HG03565 (cell line): ENCODE results near the gene AIPL1.

Source experiments
- ATAC-seq: cut with Tn5 transposase; IDR thresholded peaks from one replicate; pipeline ENCODE4 v1.9.1; 2021; ENCODE audit warnings: mild to moderate bottlenecking, moderate library complexity; ENCODE audit not compliant: unreplicated experiment

AIPL1 gene

GRCh38 chr17:6452471-6453266 lies 17.7 kb upstream of the AIPL1 start:
- no peak for ATAC-seq

GRCh38 chr17:6450926-6451832 lies 16.3 kb upstream of the AIPL1 start:
- ATAC-seq: no peak

- no peak for ATAC-seq
Measured at GRCh38 chr17:6449307-6449706, 14.4 kb upstream of the AIPL1 start.

- no peak for ATAC-seq
Measured at GRCh38 chr17:6448473-6448872, 13.6 kb upstream of the AIPL1 start.

- ATAC-seq: no peak
Measured at GRCh38 chr17:6446516-6447100, 11.7 kb upstream of the AIPL1 start.

- ATAC-seq: no peak
Measured at GRCh38 chr17:6444571-6445335, 9.8 kb upstream of the AIPL1 start.

GRCh38 chr17:6443692-6444570 lies 9.0 kb upstream of the AIPL1 start, which contains the start of gene PIMREG:
Gene PIMREG (plus strand): TSS chr17:6444455. CDS start chr17:6445111, 656 bp downstream.
- peak; percentile 64 for ATAC-seq

DNA sequence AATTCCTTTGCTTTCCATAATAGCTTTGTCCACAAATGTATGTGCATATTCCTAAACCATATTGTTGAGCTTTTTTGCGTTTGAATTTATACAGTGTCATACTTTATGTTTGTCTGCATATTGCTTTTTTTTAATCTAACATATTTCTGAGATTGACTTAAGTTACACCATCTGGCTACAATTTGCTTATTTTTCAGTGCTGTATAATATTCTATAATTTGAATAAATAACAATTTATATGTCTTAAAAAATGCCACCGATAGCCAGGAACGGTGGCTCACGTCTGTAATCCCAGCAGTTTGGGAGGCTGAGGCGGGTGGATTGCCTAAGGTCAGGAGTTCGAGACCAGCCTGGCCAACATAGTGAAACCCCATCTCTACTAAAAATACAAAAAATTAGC lies 7.9 kb upstream of the AIPL1 start:
- no peak for ATAC-seq

- ATAC-seq: no peak
Measured at GRCh38 chr17:6439951-6440350, 5.0 kb upstream of the AIPL1 start.

DNA sequence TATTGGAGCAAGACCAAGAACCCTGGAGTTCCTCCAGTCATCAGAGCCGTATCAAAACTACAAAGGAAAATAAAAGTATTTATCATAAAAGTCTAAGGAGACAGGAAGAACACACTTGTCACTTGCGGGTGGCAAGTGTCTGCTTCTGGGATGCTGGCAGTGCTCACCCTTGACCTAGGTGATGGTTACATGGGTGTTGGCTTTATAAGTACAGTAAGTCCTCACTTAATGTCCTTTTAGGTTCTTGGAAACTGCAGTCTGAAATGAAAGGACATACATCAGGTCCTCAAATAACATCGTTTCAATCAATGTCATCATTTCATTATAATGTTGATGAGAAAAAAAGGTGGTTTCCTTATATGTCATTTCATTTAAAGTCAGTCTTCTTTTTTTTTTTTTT lies 3.0 kb upstream of the AIPL1 start:
- ATAC-seq: no peak

GRCh38 chr17:6437466-6437865 lies 2.5 kb upstream of the AIPL1 start:
- no peak for ATAC-seq

DNA sequence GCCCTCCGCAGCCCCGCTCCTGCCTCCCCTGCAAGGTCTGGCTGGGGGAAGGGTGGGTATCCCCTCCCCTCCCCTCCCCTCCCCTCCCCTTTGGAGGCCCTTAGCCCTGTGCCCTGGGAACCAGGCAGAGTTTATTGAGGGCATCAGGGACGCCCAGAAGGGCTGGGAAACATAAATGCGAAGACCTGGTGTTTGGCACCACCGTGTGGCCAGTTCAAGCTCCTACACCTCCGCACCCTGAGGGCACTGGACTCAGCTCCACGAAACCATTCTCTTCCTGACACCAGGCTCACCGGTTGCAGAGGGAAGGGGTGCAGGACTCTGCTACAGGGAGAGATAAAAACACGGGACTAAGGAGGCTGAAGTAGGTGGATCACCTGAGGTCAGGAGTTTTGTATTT lies 1.0 kb upstream of the AIPL1 start:
- no peak for ATAC-seq

- ATAC-seq: no peak
Measured at GRCh38 chr17:6430769-6431168, 4.2 kb downstream of the AIPL1 start.

DNA sequence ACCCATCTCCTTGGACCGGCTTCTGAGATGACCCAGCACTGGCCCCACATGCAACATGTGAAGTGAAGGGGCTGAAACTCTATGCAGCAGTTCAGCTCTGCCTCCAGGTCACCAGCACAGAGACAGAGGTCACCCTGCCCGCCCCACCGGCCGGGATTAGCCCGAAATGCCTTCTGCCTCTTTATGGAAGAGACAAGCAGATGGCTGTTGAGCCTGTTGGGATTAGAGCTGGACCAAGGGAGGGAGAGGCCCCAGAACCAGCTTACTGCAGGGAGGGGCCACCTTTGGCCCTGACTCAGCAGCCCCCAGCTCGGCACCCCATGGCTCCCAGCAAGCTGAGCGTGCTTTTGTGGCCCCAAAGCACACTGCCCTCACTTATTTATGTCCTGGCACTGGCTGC lies 5.7 kb downstream of the AIPL1 start:
- ATAC-seq: no peak

GRCh38 chr17:6428207-6428965 lies 6.5 kb downstream of the AIPL1 start:
- ATAC-seq: no peak

- no peak for ATAC-seq
Measured at GRCh38 chr17:6427279-6427781, 7.6 kb downstream of the AIPL1 start.

- no peak for ATAC-seq
Measured at GRCh38 chr17:6426356-6427101, 8.4 kb downstream of the AIPL1 start.

DNA sequence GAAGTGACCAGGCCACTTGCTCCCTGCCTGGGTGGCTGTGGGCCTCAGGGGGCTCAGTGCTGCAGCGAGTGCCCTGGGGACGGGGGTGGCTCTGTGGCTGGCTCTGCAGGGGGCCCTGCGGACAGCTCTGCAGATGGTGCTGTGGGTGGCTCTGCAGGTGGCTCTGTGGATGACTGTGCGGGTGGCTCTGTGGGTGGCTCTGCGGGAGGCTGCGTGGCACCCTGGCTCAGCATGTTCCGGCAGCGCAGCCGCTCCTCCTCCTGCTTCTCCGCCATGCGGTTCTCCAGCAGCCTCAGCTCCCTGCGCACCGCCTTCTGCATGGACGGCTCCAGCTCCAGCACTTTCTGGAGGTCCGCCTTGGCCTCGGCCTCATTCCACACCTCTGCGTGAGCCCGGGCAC lies 9.5 kb downstream of the AIPL1 start:
- ATAC-seq: no peak
